ENCODE measurements around the gene TRIP10. TPM values are rescaled to one million over a fixed set of nuclear protein-coding genes. Genes with fewer than 3 reads are reported as not detected.
A peak's percentile ranks its signal among the peaks of the same experiment; 100 is the strongest.

TRIP10 gene
- total and polyA plus RNA-seq, 2 of the 13 experiments (the other 11 are each of a cell fraction or from before 2014, with no cell fraction given) = 32.5 to 33.2 TPM

- TF ChIP-seq ZNF576 (CRISPR knock-in tag; IDR thresholded peaks at IDR 0.05) (no peak), ZNF383 (CRISPR knock-in tag; IDR thresholded peaks at IDR 0.05; ENCODE audit: borderline replicate concordance) (no peak), ZBTB33 (CRISPR knock-in tag; IDR thresholded peaks at IDR 0.05) (peak; percentile 38; the same call in 1 of the 2 replicates), KDM5A (IDR thresholded peaks at IDR 0.05; ENCODE audit: borderline replicate concordance, low read length) (peak; percentile 61; the same call in 1 of the 2 replicates), SNRNP70 (IDR thresholded peaks at IDR 0.05; ENCODE audit: low read depth, low read length) (no peak), ZNF644 (CRISPR knock-in tag; IDR thresholded peaks at IDR 0.05; ENCODE audit: low read depth) (peak; percentile 29), ZNF350 (CRISPR knock-in tag; IDR thresholded peaks at IDR 0.05; ENCODE audit: borderline replicate concordance, low read depth) (peak; percentile 97), ZBTB38 (CRISPR knock-in tag; IDR thresholded peaks at IDR 0.05) (peak; percentile 84), ZNF747 (CRISPR knock-in tag; IDR thresholded peaks at IDR 0.05; ENCODE audit: borderline replicate concordance) (peak; percentile 81; the same call in 1 of the 2 replicates), CENPX (CRISPR knock-in tag; IDR thresholded peaks at IDR 0.05) (no peak), ZNF556 (CRISPR knock-in tag; IDR thresholded peaks at IDR 0.05; ENCODE audit: borderline replicate concordance) (peak; percentile 89; the same call in 1 of the 2 replicates), RBM39 (IDR thresholded peaks at IDR 0.05; ENCODE audit: low read depth, low read length, poor library complexity, severe bottlenecking) (peak; percentile 93), RARG (CRISPR knock-in tag; IDR thresholded peaks at IDR 0.05; ENCODE audit: low read depth) (no peak), KLF16 (CRISPR knock-in tag; IDR thresholded peaks at IDR 0.05) (peak in 1 of 2 experiments; percentile 97; a peak in 2 of 4 replicates), ZNF253 (CRISPR knock-in tag; IDR thresholded peaks at IDR 0.05; ENCODE audit: borderline replicate concordance) (no peak), USF2 (IDR thresholded peaks at IDR 0.05; ENCODE audit: low read depth, low read length) (no peak), USF2 (CRISPR knock-in tag; IDR thresholded peaks at IDR 0.05; ENCODE audit: borderline replicate concordance) (no peak; the same call in 1 of the 2 replicates), CEBPG (CRISPR knock-in tag; IDR thresholded peaks at IDR 0.05) (peak; percentile 89), SP1 (IDR thresholded peaks at IDR 0.05) (no peak), SP1 (CRISPR knock-in tag; IDR thresholded peaks at IDR 0.05) (peak; percentile 69), FOXM1 (CRISPR knock-in tag; IDR thresholded peaks at IDR 0.05) (no peak), DNMT1 (CRISPR knock-in tag; IDR thresholded peaks at IDR 0.05) (no peak), KDM4B (CRISPR knock-in tag; IDR thresholded peaks at IDR 0.05) (peak; percentile 81)
Observed at GRCh38 chr19:6720369-6721137, 18.9 kb upstream of the TRIP10 start, which contains the start of gene C3 (continued).

Measured in HepG2 (cell line).